ENCODE results near the gene FRY. TPM values are rescaled to one million over a fixed set of nuclear protein-coding genes. Genes with fewer than 3 reads are reported as not detected.

Gene FRY
- total RNA-seq, 2 experiments from 2014 or later, result 3.0 to 7.0 TPM

DNA sequence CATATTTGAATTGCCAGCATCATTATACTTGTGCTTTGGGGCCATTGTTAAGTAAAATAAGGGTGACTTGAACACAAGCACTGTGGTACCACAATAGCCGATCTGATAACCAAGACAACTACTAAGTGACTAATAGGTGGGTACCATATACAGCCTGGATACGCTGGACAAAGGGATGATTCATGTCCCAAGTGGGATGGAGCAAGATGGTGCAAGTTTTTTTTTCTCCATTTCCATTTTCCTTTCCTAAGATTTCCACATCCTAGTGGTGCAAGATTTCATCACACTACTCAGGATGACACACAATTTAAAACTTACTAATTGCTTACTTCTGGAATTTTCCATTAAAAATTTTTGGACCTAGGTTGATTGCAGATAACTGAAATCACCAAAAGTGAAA lies 298.9 kb downstream of the FRY start:
- POLR2A ChIA-PET, result interaction anchor here (1.1 kb wide), 1 partner anchor 11 kb away, joined by 3 read pairs; no protein-coding TSS in a partner anchor
- Histone ChIP-seq H3K79me2 (ENCODE audit: insufficient read depth, low read depth, low read length) (peaks cover 3% of the 10 kb centered on the region; the same call in 1 of the 2 replicates), H3K4me1 (ENCODE audit: insufficient read depth, low read length, poor library complexity, severe bottlenecking) (no peaks in the 10 kb centered on the region), H3K9me2 (ENCODE audit: insufficient read depth, low read length) (no peaks in the 10 kb centered on the region), H3K4me3 (ENCODE audit: low read depth, low read length, poor library complexity, severe bottlenecking) (no peak overlapping the region), H3K4me2 (ENCODE audit: low read length) (no peak overlapping the region), H3K9me3 (ENCODE audit: low read length) (no peaks in the 10 kb centered on the region), H2AFZ (ENCODE audit: low read length) (no peak overlapping the region), H3K27ac (ENCODE audit: low read depth, low read length, poor library complexity, severe bottlenecking) (no peak overlapping the region), H4K20me1 (ENCODE audit: insufficient read depth, low read length) (no peaks in the 10 kb centered on the region), H3K36me3 (ENCODE audit: insufficient read depth, low read length) (peaks cover 97% of the 10 kb centered on the region)
- CTCF ChIA-PET (ENCODE audit: unreplicated experiment), result no interaction called here
- BruUV-seq (replicated peaks), result no TSS peak
- no peak for DNase-seq (ENCODE audit: low spot score)
- intact Hi-C loops (cut with micrococcal nuclease; ENCODE audit: unreplicated experiment), result no loop called here
- TF ChIP-seq, protein P1, sequence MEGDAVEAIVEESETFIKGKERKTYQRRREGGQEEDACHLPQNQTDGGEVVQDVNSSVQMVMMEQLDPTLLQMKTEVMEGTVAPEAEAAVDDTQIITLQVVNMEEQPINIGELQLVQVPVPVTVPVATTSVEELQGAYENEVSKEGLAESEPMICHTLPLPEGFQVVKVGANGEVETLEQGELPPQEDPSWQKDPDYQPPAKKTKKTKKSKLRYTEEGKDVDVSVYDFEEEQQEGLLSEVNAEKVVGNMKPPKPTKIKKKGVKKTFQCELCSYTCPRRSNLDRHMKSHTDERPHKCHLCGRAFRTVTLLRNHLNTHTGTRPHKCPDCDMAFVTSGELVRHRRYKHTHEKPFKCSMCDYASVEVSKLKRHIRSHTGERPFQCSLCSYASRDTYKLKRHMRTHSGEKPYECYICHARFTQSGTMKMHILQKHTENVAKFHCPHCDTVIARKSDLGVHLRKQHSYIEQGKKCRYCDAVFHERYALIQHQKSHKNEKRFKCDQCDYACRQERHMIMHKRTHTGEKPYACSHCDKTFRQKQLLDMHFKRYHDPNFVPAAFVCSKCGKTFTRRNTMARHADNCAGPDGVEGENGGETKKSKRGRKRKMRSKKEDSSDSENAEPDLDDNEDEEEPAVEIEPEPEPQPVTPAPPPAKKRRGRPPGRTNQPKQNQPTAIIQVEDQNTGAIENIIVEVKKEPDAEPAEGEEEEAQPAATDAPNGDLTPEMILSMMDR (conservative IDR thresholded peaks at IDR 0.05; ENCODE audit: low read length), result no peak
- TF ChIP-seq EZH2phosphoT487 (IDR thresholded peaks at IDR 0.05; ENCODE audit: borderline replicate concordance, low read depth, low read length), result no peak

DNA sequence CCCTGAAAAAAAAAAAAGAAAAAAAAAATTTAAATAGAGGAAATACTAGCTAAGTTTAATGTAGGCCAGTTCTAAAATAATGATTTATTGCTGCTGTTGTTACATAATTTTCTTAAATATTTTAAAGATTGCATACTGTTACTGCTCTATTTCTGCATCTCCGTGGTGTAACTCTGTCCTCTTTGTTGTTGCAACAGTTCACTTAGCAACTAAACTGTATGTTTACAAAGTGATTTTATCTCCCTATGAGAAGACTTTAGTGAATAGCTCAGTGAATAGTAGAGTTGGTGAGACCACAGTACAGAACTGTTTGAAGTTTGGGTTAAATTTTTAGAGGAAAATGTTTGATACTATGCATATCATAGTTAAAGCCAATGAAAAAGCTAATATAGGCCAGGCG lies 303.1 kb downstream of the FRY start:
- no peak for TF ChIP-seq EZH2phosphoT487 (IDR thresholded peaks at IDR 0.05; ENCODE audit: borderline replicate concordance, low read depth, low read length)
- TF ChIP-seq, protein P1 (conservative IDR thresholded peaks at IDR 0.05; ENCODE audit: low read length), result no peak
- no peak for DNase-seq (ENCODE audit: low spot score)
- peaks cover 95% of the 10 kb centered on the region for H3K36me3 ChIP-seq (ENCODE audit: insufficient read depth, low read length)
- intact Hi-C loops (cut with micrococcal nuclease; ENCODE audit: unreplicated experiment), result no loop called here
- ChIA-PET CTCF (ENCODE audit: unreplicated experiment) (no interaction called here), POLR2A (interaction anchor here (0.6 to 1.2 kb wide), 4 partner anchors 15 to 344 kb away, joined by 3 to 6 read pairs (median 4); no protein-coding TSS in a partner anchor)
- H3K27ac ChIP-seq (ENCODE audit: low read depth, low read length, poor library complexity, severe bottlenecking), result no peak overlapping the region
- H3K4me2 ChIP-seq (ENCODE audit: low read length), result no peak overlapping the region
- H2AFZ ChIP-seq (ENCODE audit: low read length), result no peak overlapping the region
- H3K4me3 ChIP-seq (ENCODE audit: low read depth, low read length, poor library complexity, severe bottlenecking), result no peak overlapping the region
- H4K20me1 ChIP-seq (ENCODE audit: insufficient read depth, low read length), result no peaks in the 10 kb centered on the region
- H3K9me3 ChIP-seq (ENCODE audit: low read length), result no peaks in the 10 kb centered on the region
- peaks cover 4% of the 10 kb centered on the region; the same call in 1 of the 2 replicates for H3K79me2 ChIP-seq (ENCODE audit: insufficient read depth, low read depth, low read length)
- H3K9me2 ChIP-seq (ENCODE audit: insufficient read depth, low read length), result no peaks in the 10 kb centered on the region
- no TSS peak for BruUV-seq (replicated peaks)
- H3K4me1 ChIP-seq (ENCODE audit: insufficient read depth, low read length, poor library complexity, severe bottlenecking), result no peaks in the 10 kb centered on the region

DNA sequence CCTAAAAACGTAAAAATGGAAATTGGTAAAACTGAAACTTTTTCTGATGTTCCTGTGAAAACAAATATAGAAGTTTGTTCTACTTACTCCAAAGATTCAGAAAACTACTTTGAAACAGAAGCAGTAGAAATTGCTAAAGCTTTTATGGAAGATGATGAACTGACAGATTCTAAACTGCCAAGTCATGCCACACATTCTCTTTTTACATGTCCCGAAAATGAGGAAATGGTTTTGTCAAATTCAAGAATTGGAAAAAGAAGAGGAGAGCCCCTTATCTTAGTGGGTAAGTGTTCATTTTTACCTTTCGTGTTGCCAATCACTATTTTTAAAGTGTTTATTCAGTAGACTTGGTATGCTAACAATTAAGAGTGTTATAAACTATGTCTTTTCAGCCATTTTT lies 309.3 kb downstream of the FRY start:
- Histone ChIP-seq H4K20me1 (ENCODE audit: insufficient read depth, low read length) (no peaks in the 10 kb centered on the region), H3K9me2 (ENCODE audit: insufficient read depth, low read length) (no peaks in the 10 kb centered on the region), H3K36me3 (ENCODE audit: insufficient read depth, low read length) (peaks cover 55% of the 10 kb centered on the region), H3K4me3 (ENCODE audit: low read depth, low read length, poor library complexity, severe bottlenecking) (no peak overlapping the region), H3K4me1 (ENCODE audit: insufficient read depth, low read length, poor library complexity, severe bottlenecking) (no peaks in the 10 kb centered on the region), H3K4me2 (ENCODE audit: low read length) (no peak overlapping the region), H3K27ac (ENCODE audit: low read depth, low read length, poor library complexity, severe bottlenecking) (no peak overlapping the region), H3K9me3 (ENCODE audit: low read length) (no peaks in the 10 kb centered on the region), H3K79me2 (ENCODE audit: insufficient read depth, low read depth, low read length) (peaks cover 11% of the 10 kb centered on the region; the same call in 1 of the 2 replicates), H2AFZ (ENCODE audit: low read length) (no peak overlapping the region)
- intact Hi-C loops (cut with micrococcal nuclease; ENCODE audit: unreplicated experiment), result no loop called here
- TF ChIP-seq EZH2phosphoT487 (IDR thresholded peaks at IDR 0.05; ENCODE audit: borderline replicate concordance, low read depth, low read length), result no peak
- TF ChIP-seq, protein P1 (conservative IDR thresholded peaks at IDR 0.05; ENCODE audit: low read length), result no peak
- POLR2A ChIA-PET, result no interaction called here
- CTCF ChIA-PET (ENCODE audit: unreplicated experiment), result no interaction called here
- no TSS peak for BruUV-seq (replicated peaks)
- no peak for DNase-seq (ENCODE audit: low spot score)
